Naive thymus-derived CD4-positive, alpha-beta T cell (primary cell): Measurements from ENCODE around the gene TRIP6. TPM values are rescaled to one million over a fixed set of nuclear protein-coding genes. Genes with fewer than 3 reads are reported as not detected.

Experiments
- ATAC-seq: fragments of 150-1000 bp; cut with Tn5 transposase; 2 replicates; pipeline ENCODE4 v1.10.0; 2021; ENCODE audit warnings: mild to moderate bottlenecking, moderate library complexity
- CTCF ChIA-PET: fragments of 350-600 bp; sonication (Branson Sonifier 250); formaldehyde crosslinking; loops from one replicate; lab custom pipeline; 2021; ENCODE audit warnings: antibody characterized with exemption; lab: Charles Lee
- POLR2A ChIA-PET: fragments of 350-600 bp; sonication (Branson Sonifier 250); formaldehyde crosslinking; loops from one replicate; lab custom pipeline; 2021; ENCODE audit warnings: antibody characterized with exemption, inconsistent platforms; lab: Charles Lee
- DNase-seq, 9 donors: peaks; one replicate each; pipeline versions ENCODE4 v3.0.0 to v3.0.0-alpha.2; 2020 to 2022; ENCODE audit warnings: mixed read lengths in 1 of 9
- H3K27ac ChIP-seq: one replicate; pipeline ENCODE4 v1.7.0; 2013; ENCODE audit warnings: mild to moderate bottlenecking, low read depth, low read length, moderate library complexity
- H3K27me3 ChIP-seq, 2 donors: one replicate each; pipeline ENCODE4 v1.7.0; 2013; ENCODE audit warnings: low read length in 2 of 2, mild to moderate bottlenecking in 2 of 2, moderate library complexity in 2 of 2; ENCODE audit not compliant: control insufficient read depth in 2 of 2, insufficient read depth in 2 of 2
- H3K36me3 ChIP-seq, 3 experiments: 1 replicate in 2 of 3; 2 replicates in 1 of 3; pipeline ENCODE4 v1.7.0; 2013; ENCODE audit warnings: low read length in 3 of 3, mild to moderate bottlenecking in 3 of 3, moderate library complexity in 1 of 3; ENCODE audit not compliant: insufficient read depth in 3 of 3, control insufficient read depth in 2 of 3
- H3K4me1 ChIP-seq, 2 donors: one replicate each; pipeline ENCODE4 v1.7.0; 2013; ENCODE audit warnings: low read length in 2 of 2, mild to moderate bottlenecking in 2 of 2, moderate library complexity in 1 of 2; ENCODE audit not compliant: control insufficient read depth in 2 of 2, insufficient read depth in 2 of 2
- H3K4me3 ChIP-seq: 2 replicates; pipeline ENCODE4 v1.7.0; 2013; ENCODE audit warnings: mild to moderate bottlenecking, low read length
- H3K9me3 ChIP-seq, 3 experiments: 1 replicate in 2 of 3; 2 replicates in 1 of 3; pipeline ENCODE4 v1.7.0; 2013; ENCODE audit warnings: low read length in 3 of 3; ENCODE audit not compliant: control insufficient read depth in 2 of 3
- H3K27ac Mint-ChIP-seq, 9 donors: one replicate each; pipeline ENCODE4 v1.8.0; 2020 to 2022; ENCODE audit warnings: mixed read lengths in 9 of 9, mild to moderate bottlenecking in 8 of 9, moderate library complexity in 5 of 9, inconsistent platforms in 2 of 9
- H3K27me3 Mint-ChIP-seq, 5 donors: one replicate each; pipeline ENCODE4 v1.8.0; 2021 to 2022; ENCODE audit warnings: mixed read lengths in 5 of 5, mild to moderate bottlenecking in 1 of 5
- H3K36me3 Mint-ChIP-seq, 5 donors: one replicate each; pipeline ENCODE4 v1.8.0; 2020 to 2022; ENCODE audit warnings: mixed read lengths in 5 of 5, mild to moderate bottlenecking in 3 of 5, inconsistent platforms in 1 of 5
- H3K4me1 Mint-ChIP-seq, 7 donors: one replicate each; pipeline ENCODE4 v1.8.0; 2020 to 2022; ENCODE audit warnings: mixed read lengths in 7 of 7, mild to moderate bottlenecking in 3 of 7, inconsistent platforms in 1 of 7
- H3K4me3 Mint-ChIP-seq, 10 donors: one replicate each; pipeline ENCODE4 v1.8.0; 2020 to 2022; ENCODE audit warnings: mild to moderate bottlenecking in 10 of 10, mixed read lengths in 10 of 10, moderate library complexity in 6 of 10, inconsistent platforms in 2 of 10
- H3K9me3 Mint-ChIP-seq, 11 donors: one replicate each; pipeline ENCODE4 v1.8.0; 2020 to 2022; ENCODE audit warnings: mixed read lengths in 11 of 11, mild to moderate bottlenecking in 4 of 11, inconsistent platforms in 1 of 11, moderate library complexity in 1 of 11
- intact Hi-C, 2 donors: fragments of 100-400 bp; cut with micrococcal nuclease; formaldehyde crosslinking; loops; one replicate each; pipeline ENCODE4 v1.15.1; 2023
- polyA plus RNA-seq, 2 donors: library from polyadenylated mRNA; unstranded; fragments of 300-500 nt; fragmentation: Illumina TruSeq; gene quantifications; one replicate each; pipeline ENCODE4 v1.2.3, GENCODE V29; 2021
- total RNA-seq, 6 experiments: library from RNA in 5 of 6; stranded (reverse) in 5 of 6; gene quantifications; 1 replicate in 5 of 6; 2 replicates in 1 of 6; pipeline ENCODE4 v1.2.3 and lab custom pipeline; 2021 to 2026

Gene TRIP6, protein sequence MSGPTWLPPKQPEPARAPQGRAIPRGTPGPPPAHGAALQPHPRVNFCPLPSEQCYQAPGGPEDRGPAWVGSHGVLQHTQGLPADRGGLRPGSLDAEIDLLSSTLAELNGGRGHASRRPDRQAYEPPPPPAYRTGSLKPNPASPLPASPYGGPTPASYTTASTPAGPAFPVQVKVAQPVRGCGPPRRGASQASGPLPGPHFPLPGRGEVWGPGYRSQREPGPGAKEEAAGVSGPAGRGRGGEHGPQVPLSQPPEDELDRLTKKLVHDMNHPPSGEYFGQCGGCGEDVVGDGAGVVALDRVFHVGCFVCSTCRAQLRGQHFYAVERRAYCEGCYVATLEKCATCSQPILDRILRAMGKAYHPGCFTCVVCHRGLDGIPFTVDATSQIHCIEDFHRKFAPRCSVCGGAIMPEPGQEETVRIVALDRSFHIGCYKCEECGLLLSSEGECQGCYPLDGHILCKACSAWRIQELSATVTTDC
- total RNA-seq (10 to 100 TPM in 4 of 5 experiments, 1 to 10 TPM in 1; 8.0 to 28.1 (median 10.4) TPM), polyA plus RNA-seq (1 to 10 TPM; 3.4 to 3.9 TPM), total RNA-seq (lab: John Stamatoyannopoulos, UW) (10.5 reads per million, percentile 37 among the genes with 10 or more reads in this experiment)

DNA sequence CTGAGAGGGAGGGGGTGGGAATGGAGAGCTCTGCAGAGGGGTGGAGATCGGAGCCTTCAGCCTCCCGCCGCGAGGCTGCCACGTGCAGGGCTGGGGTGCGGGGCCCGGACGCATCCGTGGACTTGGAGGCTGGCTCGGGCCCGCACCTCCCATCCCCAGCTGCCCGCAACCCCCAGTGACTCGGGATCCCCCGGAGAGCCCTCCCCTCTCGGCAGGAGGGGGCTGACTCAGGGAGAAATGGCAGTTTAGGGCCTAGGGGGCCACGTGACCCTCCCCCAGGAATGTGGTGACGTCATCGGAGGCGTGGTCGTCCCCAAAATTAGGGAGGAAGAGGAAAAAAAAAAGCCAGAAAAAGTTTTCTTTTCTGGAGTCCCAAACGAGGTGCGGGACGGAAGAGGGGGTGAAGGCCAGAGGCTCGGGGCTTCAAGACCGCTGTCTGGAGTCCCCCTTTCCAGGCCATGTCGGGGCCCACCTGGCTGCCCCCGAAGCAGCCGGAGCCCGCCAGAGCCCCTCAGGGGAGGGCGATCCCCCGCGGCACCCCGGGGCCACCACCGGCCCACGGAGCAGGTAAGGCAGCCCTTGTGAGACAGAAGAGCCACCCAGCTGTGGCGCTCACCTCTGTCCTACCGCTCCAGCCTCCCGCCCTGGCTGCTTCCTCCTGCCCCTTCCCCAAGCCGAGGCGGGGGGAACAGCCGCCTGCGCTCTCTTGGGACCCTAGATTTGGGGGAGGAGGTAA, at the start of gene TRIP6:
Gene TRIP6 (plus strand): TSS at position 348 of the 736 bp plus-strand sequence. CDS start 111 bp downstream, at position 459.
- Mint-ChIP-seq H3K9me3 (no peaks in the 10 kb centered on the region), H3K36me3 (peaks cover 0 to 20% (median 4%) of the 10 kb centered on the region in 5 donors), H3K27ac (peak within 1 kb of the TSS; percentile 62 to 95 (median 84)), H3K4me1 (peaks cover 0 to 17% (median 11%) of the 10 kb centered on the region in 7 donors), H3K4me3 (peak within 1 kb of the TSS; percentile 69 to 92 (median 80)), H3K27me3 (no peaks in the 10 kb centered on the region)
- H3K9me3 ChIP-seq = no peaks in the 10 kb centered on the region
- DNase-seq (peak in 4 of 9 donors; percentile 18 to 83 (median 36)), ATAC-seq (peak; percentile 44)
- intact Hi-C loops = loop anchor here (1.0 to 5.0 kb wide), 3 partner anchors 8 to 160 kb away; partner anchors contain the start of genes POP7 (in 1 of the 2), SLC12A9 (in 1 of the 2) and SRRT (in 1 of the 2)
- no peaks in the 10 kb centered on the region for H3K27me3 ChIP-seq
- H3K4me1 ChIP-seq = peaks cover 0 to 25% of the 10 kb centered on the region in 2 donors
- peaks cover 0 to 20% (median 0%) of the 10 kb centered on the region in 3 experiments for H3K36me3 ChIP-seq
- ChIA-PET CTCF (no interaction called here), POLR2A (interaction anchor here (0.6 to 1.2 kb wide), 3 partner anchors 8 to 325 kb away, joined by 3 to 5 read pairs (median 3); partner anchors contain the start of genes SLC12A9 and SRRT)
- peak within 1 kb of the TSS; percentile 80 for H3K27ac ChIP-seq
- H3K4me3 ChIP-seq = peak within 1 kb of the TSS; percentile 46

DNA sequence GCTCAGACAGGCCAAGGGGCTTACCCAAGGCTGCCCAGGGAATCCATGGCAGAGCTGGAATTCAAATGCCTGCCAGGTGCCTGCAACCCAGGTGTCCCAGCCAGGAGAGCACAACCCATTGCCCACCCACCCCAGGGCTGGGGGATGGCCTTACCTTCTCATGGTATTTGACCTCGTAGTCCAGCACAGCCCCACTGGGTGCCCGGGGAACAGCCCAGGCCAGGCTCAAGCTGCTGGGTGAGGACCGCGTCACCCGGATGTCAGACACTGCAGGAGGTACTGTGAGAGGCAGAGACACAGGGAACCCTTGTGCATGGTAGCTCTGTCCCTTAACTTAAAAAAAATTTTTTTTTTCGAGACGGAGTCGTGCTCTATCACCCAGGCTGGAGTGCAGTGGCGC, 48.8 kb upstream of the TRIP6 start:
- Histone ChIP-seq H3K27me3 (no peaks in the 10 kb centered on the region), H3K4me1 (no peaks in the 10 kb centered on the region), H3K9me3 (no peaks in the 10 kb centered on the region), H3K27ac (no peak overlapping the region), H3K4me3 (no peak overlapping the region), H3K36me3 (no peaks in the 10 kb centered on the region)
- DNase-seq = no peak
- peaks cover 0 to 19% (median 0%) of the 10 kb centered on the region in 5 donors for H3K36me3 Mint-ChIP-seq
- POLR2A ChIA-PET = no interaction called here
- CTCF ChIA-PET = no interaction called here
- intact Hi-C loops = no loop called here
- H3K27ac Mint-ChIP-seq = no peak overlapping the region
- H3K4me3 Mint-ChIP-seq = no peak overlapping the region
- no peaks in the 10 kb centered on the region for H3K27me3 Mint-ChIP-seq
- no peak for ATAC-seq
- no peaks in the 10 kb centered on the region for H3K9me3 Mint-ChIP-seq
- H3K4me1 Mint-ChIP-seq = peaks cover 0 to 2% (median 0%) of the 10 kb centered on the region in 7 donors

DNA sequence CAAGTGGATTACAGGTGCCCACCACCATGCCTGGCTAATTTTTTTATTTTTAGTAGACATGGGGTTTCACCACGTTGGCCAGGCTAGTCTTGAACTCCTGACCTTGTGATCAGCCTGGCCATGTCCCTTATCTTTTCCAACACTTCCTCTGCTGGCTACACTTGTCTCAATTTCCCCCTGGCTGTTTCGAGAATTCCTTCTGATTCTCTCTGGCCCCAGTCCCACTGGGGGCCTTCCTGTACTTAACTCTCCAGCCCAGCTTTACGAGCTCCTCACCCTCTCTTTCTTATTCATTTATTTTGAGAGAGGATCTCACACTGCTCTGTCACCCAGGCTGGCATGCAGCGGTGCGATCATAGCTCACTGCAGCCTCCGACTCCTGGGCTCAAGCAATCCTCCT, 48.4 kb upstream of the TRIP6 start:
- intact Hi-C loops = no loop called here
- Histone ChIP-seq H3K9me3 (no peaks in the 10 kb centered on the region), H3K4me3 (no peak overlapping the region), H3K27ac (no peak overlapping the region), H3K4me1 (no peaks in the 10 kb centered on the region), H3K27me3 (no peaks in the 10 kb centered on the region), H3K36me3 (no peaks in the 10 kb centered on the region)
- CTCF ChIA-PET = no interaction called here
- peaks cover 0 to 19% (median 0%) of the 10 kb centered on the region in 5 donors for H3K36me3 Mint-ChIP-seq
- no peak overlapping the region for H3K4me3 Mint-ChIP-seq
- peaks cover 0 to 2% (median 0%) of the 10 kb centered on the region in 7 donors for H3K4me1 Mint-ChIP-seq
- peak overlapping the region in 1 of 9 donors; percentile 5 for H3K27ac Mint-ChIP-seq
- POLR2A ChIA-PET = no interaction called here
- ATAC-seq (no peak), DNase-seq (no peak)
- H3K9me3 Mint-ChIP-seq = no peaks in the 10 kb centered on the region
- peaks cover 0 to 2% (median 0%) of the 10 kb centered on the region in 5 donors for H3K27me3 Mint-ChIP-seq

DNA sequence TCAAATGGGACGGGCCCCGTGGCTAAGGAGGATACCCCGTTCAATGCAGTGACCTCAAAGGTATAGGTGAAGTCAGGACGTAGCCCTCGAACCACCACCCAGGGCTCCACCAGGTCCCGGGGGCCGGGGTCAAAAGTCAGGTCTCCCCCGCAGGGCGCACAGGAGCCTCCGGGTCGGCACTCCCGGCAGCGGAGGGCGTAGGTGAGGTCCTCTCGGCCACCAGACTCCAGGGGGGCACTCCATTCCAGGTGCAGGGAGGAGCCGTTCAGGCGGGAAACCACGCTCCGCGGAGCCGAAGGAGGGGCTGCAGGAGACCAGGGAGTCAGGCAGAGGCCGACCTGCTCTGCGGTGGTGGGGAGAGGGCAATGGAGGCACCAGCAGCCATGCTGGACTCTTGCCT, 47.6 kb upstream of the TRIP6 start:
- H3K27ac ChIP-seq = no peak overlapping the region
- H3K9me3 ChIP-seq = no peaks in the 10 kb centered on the region
- DNase-seq (no peak), ATAC-seq (no peak)
- no peak overlapping the region for H3K4me3 ChIP-seq
- Mint-ChIP-seq H3K4me1 (peaks cover 0 to 2% (median 0%) of the 10 kb centered on the region in 7 donors), H3K27ac (no peak overlapping the region), H3K9me3 (no peaks in the 10 kb centered on the region), H3K27me3 (peaks cover 0 to 8% (median 0%) of the 10 kb centered on the region in 5 donors), H3K36me3 (peaks cover 0 to 19% (median 0%) of the 10 kb centered on the region in 5 donors), H3K4me3 (no peak overlapping the region)
- no peaks in the 10 kb centered on the region for H3K27me3 ChIP-seq
- H3K36me3 ChIP-seq = no peaks in the 10 kb centered on the region
- ChIA-PET CTCF (no interaction called here), POLR2A (no interaction called here)
- no peaks in the 10 kb centered on the region for H3K4me1 ChIP-seq
- intact Hi-C loops = no loop called here

DNA sequence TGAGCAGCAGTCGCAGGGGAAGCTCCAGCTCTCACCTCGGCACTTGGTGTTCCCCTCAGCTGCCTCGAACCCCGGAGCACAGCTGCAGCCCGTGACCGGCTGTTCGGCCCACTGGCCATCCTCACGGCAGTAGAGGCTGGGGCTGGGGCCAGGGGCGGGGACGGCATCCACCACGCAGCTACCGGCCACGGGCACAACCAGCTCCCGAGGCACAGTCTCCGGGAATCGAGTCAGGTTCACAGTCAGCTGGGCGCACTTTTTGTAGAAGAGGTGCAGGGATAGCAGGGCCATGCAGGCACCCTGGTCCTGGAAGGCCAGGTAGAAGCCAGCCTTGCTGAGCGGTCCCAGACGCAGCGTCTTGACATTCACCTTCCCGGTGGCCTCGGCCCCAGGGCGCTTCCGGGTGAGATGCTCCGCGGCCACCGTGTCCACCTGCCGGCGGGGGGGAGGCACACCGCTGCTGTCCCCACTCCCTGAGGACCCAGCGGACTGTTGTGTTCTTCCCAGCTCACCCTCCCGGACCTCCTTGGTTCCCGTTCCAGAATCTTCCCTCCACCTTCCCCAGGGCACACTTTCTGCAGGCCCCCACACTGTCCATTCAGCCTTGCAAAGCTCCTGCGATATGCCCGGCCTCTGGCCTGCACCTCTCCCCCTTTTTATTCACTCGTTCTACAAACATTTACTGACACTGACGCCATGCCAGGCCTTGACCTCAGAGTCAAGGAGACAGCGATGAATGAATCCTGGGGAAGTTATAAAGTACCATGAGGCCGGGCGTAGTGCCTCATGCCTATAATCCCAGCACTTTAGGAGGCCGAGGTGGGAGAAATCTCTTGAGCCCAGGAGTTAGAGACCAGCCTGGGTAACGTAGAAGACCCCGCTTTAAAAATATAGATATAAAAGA, 44.7 kb upstream of the TRIP6 start:
- Mint-ChIP-seq H3K27ac (no peak overlapping the region), H3K27me3 (peaks cover 15 to 27% (median 20%) of the 10 kb centered on the region in 5 donors), H3K9me3 (no peaks in the 10 kb centered on the region), H3K4me3 (no peak overlapping the region), H3K4me1 (peaks cover 9 to 14% (median 11%) of the 10 kb centered on the region in 7 donors), H3K36me3 (peaks cover 0 to 11% (median 0%) of the 10 kb centered on the region in 5 donors)
- no peaks in the 10 kb centered on the region for H3K36me3 ChIP-seq
- H3K4me3 ChIP-seq = no peak overlapping the region
- H3K27ac ChIP-seq = no peak overlapping the region
- CTCF ChIA-PET = no interaction called here
- H3K4me1 ChIP-seq = no peaks in the 10 kb centered on the region
- H3K27me3 ChIP-seq = peaks cover 0 to 3% of the 10 kb centered on the region in 2 donors
- H3K9me3 ChIP-seq = no peaks in the 10 kb centered on the region
- no peak for ATAC-seq
- DNase-seq = no peak
- POLR2A ChIA-PET = no interaction called here
- intact Hi-C loops = no loop called here
